SIG-M5 treated with dmso at 0.1 percent for 504 hours (cell line): ENCODE measurements around the gene TM7SF3.
"Not testable (repeated sequence)": the region's sequence is repeated elsewhere in the genome, so short reads cannot be mapped to it uniquely, and the experiment has no call there.

ENCODE experiments used
- DNase-seq: peaks from one replicate; lab custom pipeline; 2025; ENCODE audit not compliant: unreplicated experiment; lab: John Stamatoyannopoulos, UW

TM7SF3 gene

GRCh38 chr12:26987634-26988424, 26.4 kb downstream of the TM7SF3 start:
- DNase-seq: peak; percentile 51

GRCh38 chr12:26982866-26983265, 31.3 kb downstream of the TM7SF3 start:
- DNase-seq: no peak

GRCh38 chr12:26979733-26980132, 34.5 kb downstream of the TM7SF3 start:
- DNase-seq: no peak

GRCh38 chr12:26978801-26979200, 35.4 kb downstream of the TM7SF3 start:
- DNase-seq: no peak

- DNase-seq: peak; percentile 7
Measured at GRCh38 chr12:26976687-26977086, 37.5 kb downstream of the TM7SF3 start.

GRCh38 chr12:26971963-26972362, 42.2 kb downstream of the TM7SF3 start:
- DNase-seq: no peak

GRCh38 chr12:26970136-26970535, 44.0 kb downstream of the TM7SF3 start:
- no peak for DNase-seq

- peak; percentile 10 for DNase-seq
Measured at GRCh38 chr12:26966842-26967241, 47.3 kb downstream of the TM7SF3 start.

GRCh38 chr12:26963413-26963812, 50.8 kb downstream of the TM7SF3 start:
- DNase-seq: peak; percentile 34

- DNase-seq: no peak
Measured at GRCh38 chr12:26961803-26962202, 52.4 kb downstream of the TM7SF3 start.

GRCh38 chr12:26961391-26961790, 52.8 kb downstream of the TM7SF3 start:
- DNase-seq: not testable (repeated sequence)

- no peak for DNase-seq
Measured at GRCh38 chr12:26954027-26954426, 60.2 kb downstream of the TM7SF3 start.

- DNase-seq: peak; percentile 11
Measured at GRCh38 chr12:26953447-26953846, 60.7 kb downstream of the TM7SF3 start.

- DNase-seq: no peak
Measured at GRCh38 chr12:26948309-26948708, 65.9 kb downstream of the TM7SF3 start.

GRCh38 chr12:26941215-26941594, 73.0 kb downstream of the TM7SF3 start:
- no peak for DNase-seq

GRCh38 chr12:26940516-26941214, 73.5 kb downstream of the TM7SF3 start:
- DNase-seq: no peak

- peak; percentile 9 for DNase-seq
Measured at GRCh38 chr12:26939953-26940352, 74.2 kb downstream of the TM7SF3 start.

GRCh38 chr12:26939192-26939832, 74.9 kb downstream of the TM7SF3 start:
- peak; percentile 32 for DNase-seq

- no peak for DNase-seq
Measured at GRCh38 chr12:26938701-26939062, 75.5 kb downstream of the TM7SF3 start.

- peak; percentile 99 for DNase-seq
Measured at GRCh38 chr12:26937863-26938700, 76.1 kb downstream of the TM7SF3 start, which contains the start of the genes FGFR1OP2 and INTS13. FGFR1OP2 (plus strand) TSS chr12:26938470; CDS start chr12:26954159, 15,689 bp downstream. INTS13 (minus strand) TSS chr12:26937981; CDS start chr12:26936803, 1,178 bp downstream.

- DNase-seq: no peak
Measured at GRCh38 chr12:26937443-26937862, 76.7 kb downstream of the TM7SF3 start.
